GM23338 (cell line): ENCODE data around the gene TTC28. TPM values are rescaled to one million over a fixed set of nuclear protein-coding genes. Genes with fewer than 3 reads are reported as not detected.
A peak's percentile ranks its signal among the peaks of the same experiment; 100 is the strongest.

ENCODE experiments used
- ATAC-seq: fragments of 200-7000 bp; cut with Tn5 transposase; 3 replicates; pipeline ENCODE4 v1.9.1; 2020
- DNase-seq: peaks from one replicate; pipeline ENCODE4 v3.0.0-alpha.2; 2015; ENCODE audit warnings: low spot score
- H2AFZ ChIP-seq: fragments of 200-600 bp; sonication (generic); 2 replicates; pipeline ENCODE4 v1.8.0; 2016; ENCODE audit warnings: antibody characterized with exemption, mild to moderate bottlenecking, moderate library complexity
- H3F3A ChIP-seq: fragments of 200-600 bp; sonication (generic); replicated peaks from 2 replicates; pipeline ENCODE4 v1.8.0; 2017; ENCODE audit warnings: antibody characterized with exemption, mixed run types, low read depth
- H3K27ac ChIP-seq: fragments of 200-600 bp; sonication (generic); 2 replicates; pipeline ENCODE4 v1.6.1; 2016; ENCODE audit warnings: low read depth
- H3K27me3 ChIP-seq: fragments of 200-600 bp; sonication (generic); 2 replicates; pipeline ENCODE4 v1.8.0; 2016; ENCODE audit warnings: mild to moderate bottlenecking, mixed run types, moderate library complexity; ENCODE audit not compliant: insufficient read depth
- H3K36me3 ChIP-seq: fragments of 200-600 bp; sonication (generic); 2 replicates; pipeline ENCODE4 v1.8.0; 2016; ENCODE audit warnings: mild to moderate bottlenecking; ENCODE audit not compliant: insufficient read depth
- H3K4me1 ChIP-seq: fragments of 200-600 bp; sonication (generic); 2 replicates; pipeline ENCODE4 v1.8.0; 2016; ENCODE audit warnings: mild to moderate bottlenecking, moderate library complexity; ENCODE audit not compliant: insufficient read depth
- H3K4me2 ChIP-seq: fragments of 200-600 bp; sonication (generic); 2 replicates; pipeline ENCODE4 v1.7.1; 2017; ENCODE audit warnings: mixed run types
- H3K4me3 ChIP-seq: fragments of 200-600 bp; sonication (generic); 2 replicates; pipeline ENCODE4 v1.6.1; 2016; ENCODE audit warnings: mixed run types
- H3K79me2 ChIP-seq: fragments of 200-600 bp; sonication (generic); replicated peaks from 2 replicates; pipeline ENCODE4 v1.8.0; 2017; ENCODE audit warnings: mild to moderate bottlenecking; ENCODE audit not compliant: insufficient read depth
- H3K9me2 ChIP-seq: fragments of 200-600 bp; sonication (generic); 2 replicates; pipeline ENCODE4 v1.8.0; 2017; ENCODE audit not compliant: insufficient read depth
- H4K20me1 ChIP-seq: fragments of 200-600 bp; sonication (generic); replicated peaks from 2 replicates; pipeline ENCODE4 v1.8.0; 2017; ENCODE audit warnings: mild to moderate bottlenecking; ENCODE audit not compliant: insufficient read depth
- H3K27ac Mint-ChIP-seq: 2 replicates; pipeline ENCODE4 v1.8.0; 2020; ENCODE audit warnings: inconsistent platforms, mild to moderate bottlenecking, moderate library complexity, mixed read lengths
- H3K27me3 Mint-ChIP-seq: 3 replicates; pipeline ENCODE4 v1.8.0; 2022; ENCODE audit warnings: low read depth, mild to moderate bottlenecking, moderate library complexity, mixed read lengths, inconsistent platforms; ENCODE audit not compliant: insufficient read depth, poor library complexity
- H3K36me3 Mint-ChIP-seq: 3 replicates; pipeline ENCODE4 v1.8.0; 2021; ENCODE audit warnings: low read depth, mild to moderate bottlenecking, inconsistent platforms, moderate library complexity, mixed read lengths
- H3K4me1 Mint-ChIP-seq: 3 replicates; pipeline ENCODE4 v1.8.0; 2020; ENCODE audit warnings: mild to moderate bottlenecking, inconsistent platforms, mixed read lengths
- H3K4me3 Mint-ChIP-seq: 3 replicates; pipeline ENCODE4 v1.8.0; 2021; ENCODE audit warnings: moderate library complexity, mild to moderate bottlenecking, inconsistent platforms, mixed read lengths
- H3K9me3 Mint-ChIP-seq: 3 replicates; pipeline ENCODE4 v1.8.0; 2020; ENCODE audit warnings: moderate library complexity, mild to moderate bottlenecking, inconsistent platforms, mixed read lengths
- CREB1 ChIP-seq: fragments of 250-450 bp; sonication (Bioruptor Pico); IDR thresholded peaks from 2 replicates; pipeline ENCODE4 v1.5.0; 2020; ENCODE audit warnings: low read depth, mild to moderate bottlenecking, moderate library complexity
- EZH2 ChIP-seq: fragments of 200-600 bp; sonication (generic); IDR thresholded peaks from one replicate; pipeline ENCODE4 v1.8.0; 2017; ENCODE audit warnings: antibody characterized with exemption, mild to moderate bottlenecking, low read depth; ENCODE audit not compliant: unreplicated experiment
- JUNB ChIP-seq: IDR thresholded peaks from one replicate; pipeline ENCODE4 v1.6.1; 2016; ENCODE audit warnings: antibody characterized with exemption; ENCODE audit not compliant: unreplicated experiment
- NANOG ChIP-seq: IDR thresholded peaks from 2 replicates; pipeline ENCODE4 v1.6.1; 2016; ENCODE audit warnings: antibody characterized with exemption, borderline replicate concordance
- REST ChIP-seq: IDR thresholded peaks from one replicate; pipeline ENCODE4 v1.6.1; 2018; ENCODE audit warnings: antibody characterized with exemption; ENCODE audit not compliant: unreplicated experiment
- ZNF331 ChIP-seq: fragments of 250-450 bp; sonication (Bioruptor Pico); IDR thresholded peaks from 2 replicates; pipeline ENCODE4 v1.5.0; 2020; ENCODE audit warnings: low read depth, mild to moderate bottlenecking, moderate library complexity
- polyA plus RNA-seq: library from polyadenylated mRNA; unstranded; fragments of >200 nt; fragmentation: Nextera tagmentation; extraction: Ambion mirVana; gene quantifications from 2 replicates; pipeline ENCODE4 v1.2.1, GENCODE V29; 2016
- total RNA-seq: library from RNA; depleted of rRNA; stranded (reverse); fragments of >200 nt; shearing (Covaris generic); gene quantifications from 2 replicates; pipeline ENCODE4 v1.2.3, GENCODE V29; 2014
- TF ChIP-seq, protein P1 (sequence below): IDR thresholded peaks from 2 replicates; pipeline ENCODE4 v1.6.1; 2016; ENCODE audit warnings: antibody characterized with exemption
- TF ChIP-seq, protein P2 (sequence below), 2 experiments: fragments of 200-600 bp in 1 of 2; sonication (generic) in 1 of 2; conservative IDR thresholded peaks; 2 replicates each; pipeline versions ENCODE4 v1.5.1 to v1.6.1; 2016 to 2017; ENCODE audit warnings: antibody characterized with exemption in 2 of 2, low read depth in 2 of 2, mild to moderate bottlenecking in 2 of 2, moderate library complexity in 1 of 2

Gene TTC28
- total and polyA plus RNA-seq, 2 experiments from 2014 or later: 4.5 to 16.1 TPM

GRCh38 chr22:28254396-28254795, 425.2 kb downstream of the TTC28 start:
- Histone ChIP-seq H4K20me1 (no peaks in the 10 kb centered on the region), H3K27me3 (no peaks in the 10 kb centered on the region), H3K4me1 (peaks cover 4% of the 10 kb centered on the region; the same call in 1 of the 2 replicates), H3K4me3 (no peak overlapping the region), H3K4me2 (no peak overlapping the region), H3K36me3 (no peaks in the 10 kb centered on the region), H3K27ac (no peak overlapping the region), H3K79me2 (no peaks in the 10 kb centered on the region), H3F3A (no peaks in the 10 kb centered on the region), H3K9me2 (no peaks in the 10 kb centered on the region), H2AFZ (no peak overlapping the region)
- no peak overlapping the region for H3K4me3 Mint-ChIP-seq
- no peaks in the 10 kb centered on the region for H3K4me1 Mint-ChIP-seq
- DNase-seq (no peak), ATAC-seq (no peak)
- H3K9me3 Mint-ChIP-seq: no peaks in the 10 kb centered on the region
- TF ChIP-seq, protein P1, sequence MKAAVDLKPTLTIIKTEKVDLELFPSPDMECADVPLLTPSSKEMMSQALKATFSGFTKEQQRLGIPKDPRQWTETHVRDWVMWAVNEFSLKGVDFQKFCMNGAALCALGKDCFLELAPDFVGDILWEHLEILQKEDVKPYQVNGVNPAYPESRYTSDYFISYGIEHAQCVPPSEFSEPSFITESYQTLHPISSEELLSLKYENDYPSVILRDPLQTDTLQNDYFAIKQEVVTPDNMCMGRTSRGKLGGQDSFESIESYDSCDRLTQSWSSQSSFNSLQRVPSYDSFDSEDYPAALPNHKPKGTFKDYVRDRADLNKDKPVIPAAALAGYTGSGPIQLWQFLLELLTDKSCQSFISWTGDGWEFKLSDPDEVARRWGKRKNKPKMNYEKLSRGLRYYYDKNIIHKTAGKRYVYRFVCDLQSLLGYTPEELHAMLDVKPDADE: no peak
- TF ChIP-seq, protein P2, sequence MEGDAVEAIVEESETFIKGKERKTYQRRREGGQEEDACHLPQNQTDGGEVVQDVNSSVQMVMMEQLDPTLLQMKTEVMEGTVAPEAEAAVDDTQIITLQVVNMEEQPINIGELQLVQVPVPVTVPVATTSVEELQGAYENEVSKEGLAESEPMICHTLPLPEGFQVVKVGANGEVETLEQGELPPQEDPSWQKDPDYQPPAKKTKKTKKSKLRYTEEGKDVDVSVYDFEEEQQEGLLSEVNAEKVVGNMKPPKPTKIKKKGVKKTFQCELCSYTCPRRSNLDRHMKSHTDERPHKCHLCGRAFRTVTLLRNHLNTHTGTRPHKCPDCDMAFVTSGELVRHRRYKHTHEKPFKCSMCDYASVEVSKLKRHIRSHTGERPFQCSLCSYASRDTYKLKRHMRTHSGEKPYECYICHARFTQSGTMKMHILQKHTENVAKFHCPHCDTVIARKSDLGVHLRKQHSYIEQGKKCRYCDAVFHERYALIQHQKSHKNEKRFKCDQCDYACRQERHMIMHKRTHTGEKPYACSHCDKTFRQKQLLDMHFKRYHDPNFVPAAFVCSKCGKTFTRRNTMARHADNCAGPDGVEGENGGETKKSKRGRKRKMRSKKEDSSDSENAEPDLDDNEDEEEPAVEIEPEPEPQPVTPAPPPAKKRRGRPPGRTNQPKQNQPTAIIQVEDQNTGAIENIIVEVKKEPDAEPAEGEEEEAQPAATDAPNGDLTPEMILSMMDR (conservative IDR thresholded peaks at IDR 0.05; ENCODE audit: low read depth in 2 of 2): no peak
- TF ChIP-seq ZNF331 (CRISPR knock-in tag) (no peak), EZH2 (no peak), REST (no peak), JUNB (no peak), CREB1 (CRISPR knock-in tag) (no peak), NANOG (no peak)
- no peak overlapping the region for H3K27ac Mint-ChIP-seq
- H3K27me3 Mint-ChIP-seq: no peaks in the 10 kb centered on the region
- no peaks in the 10 kb centered on the region for H3K36me3 Mint-ChIP-seq

- Histone ChIP-seq H3K27ac (no peak overlapping the region), H3K4me2 (no peak overlapping the region), H3K27me3 (no peaks in the 10 kb centered on the region), H4K20me1 (no peaks in the 10 kb centered on the region), H3K4me1 (peaks cover 11% of the 10 kb centered on the region), H3K36me3 (no peaks in the 10 kb centered on the region), H3F3A (no peaks in the 10 kb centered on the region), H2AFZ (no peak overlapping the region), H3K9me2 (no peaks in the 10 kb centered on the region), H3K79me2 (no peaks in the 10 kb centered on the region), H3K4me3 (no peak overlapping the region)
- H3K36me3 Mint-ChIP-seq: no peaks in the 10 kb centered on the region
- peaks cover 1% of the 10 kb centered on the region; the same call in 2 of the 3 replicates for H3K4me1 Mint-ChIP-seq
- no peak for TF ChIP-seq ZNF331 (CRISPR knock-in tag)
- TF ChIP-seq, protein P2 (conservative IDR thresholded peaks at IDR 0.05; ENCODE audit: low read depth in 2 of 2): peak in 1 of 2 experiments; percentile 15; a peak in 1 of 4 replicates
- no peak overlapping the region for H3K4me3 Mint-ChIP-seq
- H3K27ac Mint-ChIP-seq: no peak overlapping the region
- DNase-seq (no peak), ATAC-seq (no peak)
- no peaks in the 10 kb centered on the region for H3K9me3 Mint-ChIP-seq
- H3K27me3 Mint-ChIP-seq: no peaks in the 10 kb centered on the region
Measured at GRCh38 chr22:28252539-28252938, 427.1 kb downstream of the TTC28 start.
